Measurements from ENCODE around the gene CD84.

GRCh38 chr1:160548960-160549664 is 30.2 kb downstream of the CD84 start:
- no peak for TF ChIP-seq CTCF (IDR thresholded peaks at IDR 0.05)
- TF ChIP-seq POLR2A (IDR thresholded peaks at IDR 0.05), result no peak

All from adrenal gland (tissue), 5 donors.